HTR-8/SVneo (cell line): ENCODE data around the gene ARAP1.

Source experiments
- DNase-seq: peaks from one replicate; pipeline ENCODE4 v3.0.0; 2011; ENCODE audit warnings: low spot score, mixed read lengths; ENCODE audit not compliant: insufficient read length
- FAIRE-seq: peaks from 2 replicates; lab custom pipeline; 2011; peaks lifted over from hg19 to GRCh38; lab: Jason Lieb, UNC

Gene ARAP1

GRCh38 chr11:72726266-72727220, 25.7 kb downstream of the ARAP1 start:
- FAIRE-seq = no peak

DNA sequence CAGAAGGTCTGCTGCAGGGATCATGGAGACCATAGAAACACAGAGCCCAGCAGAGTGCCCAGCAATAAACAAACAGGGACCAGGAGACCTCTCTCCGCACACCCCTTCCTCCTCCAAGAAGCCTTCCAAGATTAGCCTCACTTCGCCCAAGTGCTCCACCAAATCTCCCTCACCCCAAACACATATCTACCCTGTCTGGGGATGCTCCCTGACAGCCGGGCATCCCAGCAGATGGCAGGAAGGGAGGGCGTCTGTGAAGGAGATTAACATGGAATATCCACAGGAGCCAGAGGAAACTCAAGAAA, 26.5 kb downstream of the ARAP1 start:
- DNase-seq (no peak), FAIRE-seq (no peak)

More at GRCh38 chr11:72726266-72727220, 25.7 kb downstream of the ARAP1 start:
- no peak for DNase-seq

DNA sequence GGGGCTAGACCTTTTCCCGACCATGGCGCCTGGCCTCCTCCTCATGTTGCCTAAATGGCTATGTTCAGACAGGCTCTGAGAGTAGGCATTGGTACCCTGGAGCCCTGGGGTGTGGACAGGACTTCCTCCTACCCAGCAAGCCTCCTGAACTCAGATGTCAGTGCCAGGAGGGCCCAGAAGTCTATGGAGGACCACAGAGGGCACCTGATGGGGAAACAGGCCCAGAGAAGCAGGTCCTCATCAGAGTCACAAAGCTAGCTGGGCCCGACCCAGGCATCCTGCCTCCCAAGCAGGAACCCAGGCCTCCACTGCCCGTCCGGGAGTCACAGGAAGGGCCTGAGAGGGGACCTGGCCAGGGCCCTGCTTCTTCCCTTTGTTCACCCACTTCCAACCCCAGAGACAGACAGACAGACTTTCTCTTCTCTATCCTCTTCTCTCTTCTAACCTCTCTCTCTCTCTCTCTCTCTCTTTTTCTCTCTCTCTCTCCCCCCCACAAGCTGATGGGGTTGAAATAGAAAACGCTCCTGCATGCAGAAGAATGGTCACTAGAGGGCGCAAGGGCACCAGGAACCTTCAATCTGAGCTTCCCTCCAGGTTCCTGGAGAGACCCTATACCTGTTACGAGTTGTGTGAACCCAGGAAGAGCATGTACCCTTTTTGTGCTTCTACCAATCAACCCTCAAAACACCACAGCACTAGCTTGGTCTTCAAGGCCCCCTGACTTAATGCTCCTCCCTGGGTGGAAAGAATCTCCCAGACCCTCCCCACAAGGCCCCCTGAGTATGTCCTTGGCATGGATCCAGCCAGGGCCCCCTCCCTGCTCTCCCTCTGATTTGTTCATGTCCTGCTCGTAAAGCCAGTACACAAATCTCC, 27.1 kb downstream of the ARAP1 start:
- FAIRE-seq (peak; percentile 63), DNase-seq (peak; percentile 92)

GRCh38 chr11:72724021-72724551, 28.1 kb downstream of the ARAP1 start:
- no peak for DNase-seq

DNA sequence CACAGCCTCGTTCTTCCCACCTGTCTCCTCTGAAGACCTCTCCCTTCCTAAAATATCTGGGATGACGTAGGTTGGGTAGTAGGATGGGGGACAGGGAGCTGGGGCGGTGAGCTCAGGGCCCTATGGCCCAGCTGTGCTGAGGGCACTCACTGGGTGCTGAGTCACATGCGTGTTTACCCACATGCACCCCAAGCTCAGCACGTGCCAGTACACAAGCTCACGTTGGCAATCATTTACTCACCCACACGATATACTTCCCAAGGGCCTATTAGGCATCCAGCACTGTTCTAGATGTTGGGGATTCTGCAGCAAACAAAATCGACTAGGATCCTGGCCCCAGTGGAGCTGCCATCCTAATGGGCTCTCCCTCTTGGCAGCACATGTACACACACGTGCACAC, 28.7 kb downstream of the ARAP1 start:
- FAIRE-seq (no peak), DNase-seq (no peak)

More at GRCh38 chr11:72724021-72724551, 28.1 kb downstream of the ARAP1 start:
- peak; percentile 80 for FAIRE-seq

GRCh38 chr11:72722050-72722748, 30.0 kb downstream of the ARAP1 start:
- DNase-seq = peak; percentile 98
- FAIRE-seq = peak; percentile 91

DNA sequence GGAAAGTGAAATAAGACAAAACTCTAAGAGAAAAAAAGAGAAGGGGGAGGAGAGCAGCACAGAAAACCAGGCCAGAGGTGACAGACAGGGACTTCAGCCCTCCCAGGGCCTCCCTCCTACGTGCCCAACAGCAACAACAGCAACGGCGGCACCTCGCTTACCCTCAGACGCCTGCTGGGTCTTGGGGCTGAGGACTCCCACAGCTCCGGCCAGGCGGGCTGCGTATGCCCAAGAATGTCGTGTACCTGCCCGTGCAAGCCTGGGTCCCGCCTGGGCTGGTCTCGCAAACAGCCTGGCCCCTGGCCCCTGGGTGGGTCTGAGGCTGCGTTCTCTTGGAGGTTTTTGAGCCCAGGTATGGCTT, 30.5 kb downstream of the ARAP1 start:
- DNase-seq (no peak), FAIRE-seq (no peak)

- DNase-seq = no peak
- FAIRE-seq = no peak
These were observed 30.9 kb downstream of the ARAP1 start for GRCh38 chr11:72721276-72721675.

DNA sequence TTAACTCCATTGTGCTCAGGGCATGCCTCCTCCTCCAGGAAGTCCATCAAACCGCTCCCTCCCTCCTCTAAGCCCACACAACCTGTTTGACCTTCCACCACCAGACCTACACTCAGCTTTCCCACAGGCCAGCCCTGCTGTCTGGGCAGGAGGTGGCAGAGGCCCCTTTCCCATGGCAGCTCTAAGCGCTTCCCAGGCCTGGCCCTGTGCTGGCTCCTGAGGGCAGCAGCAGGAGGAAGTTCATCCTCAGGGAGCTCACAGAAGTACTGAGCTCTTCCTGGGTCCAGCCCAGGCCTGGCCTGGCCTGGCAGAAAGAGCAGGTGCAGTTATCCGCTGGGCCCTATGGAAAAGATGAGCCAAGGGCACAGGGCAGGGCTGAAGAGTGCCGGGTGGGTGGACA, 31.4 kb downstream of the ARAP1 start:
- FAIRE-seq = no peak
- DNase-seq = no peak

DNA sequence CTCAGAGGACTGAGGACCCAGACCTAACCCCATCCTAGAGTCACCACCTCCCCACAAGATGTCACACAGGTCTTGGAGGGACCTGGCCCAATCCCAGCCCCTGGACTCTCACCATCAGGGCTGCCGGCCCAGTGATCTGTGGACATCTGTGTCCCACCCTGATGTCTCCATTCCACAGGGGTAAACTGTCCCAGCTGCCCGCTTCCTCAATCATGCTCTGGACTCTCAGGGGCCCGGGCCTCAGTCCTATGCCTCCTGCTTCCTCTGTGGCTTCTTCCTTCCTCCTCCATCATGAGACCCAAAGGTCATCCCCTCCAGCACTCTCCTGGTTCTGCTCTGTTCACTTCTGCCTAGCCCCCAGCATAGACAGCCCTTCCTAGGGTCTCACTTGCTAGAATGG, 32.2 kb downstream of the ARAP1 start:
- FAIRE-seq (no peak), DNase-seq (no peak)

GRCh38 chr11:72719551-72719950, 32.7 kb downstream of the ARAP1 start:
- no peak for DNase-seq
- FAIRE-seq = no peak

GRCh38 chr11:72719144-72719543, 33.1 kb downstream of the ARAP1 start:
- no peak for DNase-seq
- FAIRE-seq = no peak

DNA sequence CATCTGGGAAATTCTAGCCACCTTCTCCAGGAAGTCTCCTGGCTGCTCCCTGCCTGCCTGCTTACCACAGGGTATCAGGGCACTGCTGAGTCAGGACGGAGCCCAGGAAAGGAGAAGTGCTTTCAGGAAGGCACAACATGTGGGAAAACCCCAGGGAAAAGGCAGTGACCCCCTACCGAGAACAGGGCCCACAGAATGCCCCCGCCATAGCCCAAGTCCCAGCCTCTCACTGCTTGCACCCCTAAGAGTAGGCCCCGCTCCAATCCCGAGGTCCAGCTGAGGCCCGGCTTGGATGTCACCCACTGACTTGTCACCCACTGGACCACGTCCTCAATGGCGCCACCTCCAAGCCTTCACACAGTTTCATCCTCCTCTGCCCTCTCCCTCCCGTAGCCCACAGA, 34.1 kb downstream of the ARAP1 start:
- no peak for DNase-seq
- FAIRE-seq = no peak

GRCh38 chr11:72716788-72717435, 35.3 kb downstream of the ARAP1 start:
- no peak for FAIRE-seq
- no peak for DNase-seq

GRCh38 chr11:72716290-72716689, 35.9 kb downstream of the ARAP1 start:
- FAIRE-seq = no peak
- no peak for DNase-seq

GRCh38 chr11:72712841-72713240, 39.4 kb downstream of the ARAP1 start:
- FAIRE-seq = no peak
- no peak for DNase-seq

DNA sequence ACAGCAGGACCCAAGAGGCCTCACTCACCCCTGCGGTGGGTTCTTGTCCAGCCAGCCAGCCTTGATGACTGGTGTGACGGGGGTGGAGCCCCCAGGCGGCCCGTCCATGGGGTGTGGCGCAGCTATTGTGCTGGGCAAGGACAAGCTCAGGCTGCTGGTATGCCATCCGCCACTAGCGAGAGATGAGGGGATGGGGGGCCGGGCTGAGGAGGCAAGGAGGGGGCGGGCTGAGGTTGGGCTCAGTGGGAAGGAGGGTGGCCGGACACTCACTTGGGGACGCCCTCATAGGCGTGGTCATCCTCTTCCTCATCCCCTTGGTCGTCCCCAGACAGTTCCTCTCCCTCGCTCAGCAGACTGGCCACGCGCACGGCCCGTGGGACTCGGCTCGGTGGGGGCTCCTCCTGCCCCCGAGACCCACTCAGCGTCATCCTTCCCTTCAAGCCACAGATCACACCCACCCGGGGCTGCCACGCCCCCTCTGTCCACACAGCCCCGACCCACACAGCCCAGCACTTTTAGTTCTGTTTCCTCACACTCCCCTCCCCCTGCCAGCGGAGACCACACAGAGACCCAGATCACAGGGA, 39.9 kb downstream of the ARAP1 start:
- no peak for FAIRE-seq

DNA sequence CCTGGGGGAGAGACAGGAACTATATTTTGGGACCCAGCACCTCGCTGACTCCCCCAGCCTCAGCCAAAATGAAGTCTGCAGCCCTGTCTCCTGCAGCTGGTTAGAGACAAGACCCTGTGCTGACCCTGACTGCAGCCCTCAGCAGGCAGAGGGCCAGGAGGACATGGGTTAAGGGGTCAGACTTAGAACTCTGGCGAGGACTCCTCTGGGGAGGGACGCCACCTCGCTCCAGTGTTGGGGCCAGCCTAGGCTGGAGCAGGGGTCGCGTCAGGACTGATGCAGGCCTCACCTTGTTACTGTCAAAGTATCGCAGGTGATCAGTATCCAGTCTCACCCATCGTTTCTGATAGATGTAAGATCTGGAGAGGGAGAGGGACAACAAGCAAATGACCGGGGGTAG, 41.1 kb downstream of the ARAP1 start:
- DNase-seq = no peak
- no peak for FAIRE-seq

More for the DNA sequence above, 39.9 kb downstream of the ARAP1 start:
- DNase-seq = no peak

DNA sequence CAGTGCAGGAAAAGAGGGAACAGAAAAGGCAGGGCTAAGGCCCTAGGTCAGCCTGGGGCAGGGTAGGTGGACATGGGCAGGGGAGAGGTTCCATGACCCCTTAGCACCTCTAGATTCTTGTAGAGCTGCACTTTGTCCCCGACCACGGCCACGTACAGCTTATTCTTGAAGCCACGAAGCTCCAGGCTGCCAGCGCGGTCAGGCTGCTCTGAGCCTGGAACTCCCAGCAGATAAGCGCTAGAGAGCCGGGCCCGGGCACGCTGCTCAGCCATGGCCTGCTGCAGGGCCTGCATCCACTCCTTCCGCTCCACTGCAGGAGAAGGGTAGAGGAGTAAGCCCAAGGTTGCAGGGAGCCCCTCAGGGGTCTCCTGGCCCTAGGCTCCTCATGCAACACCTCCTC, 41.9 kb downstream of the ARAP1 start:
- FAIRE-seq = no peak

More for the DNA sequence above, 41.9 kb downstream of the ARAP1 start:
- DNase-seq = no peak
